Fibroblast of lung (primary cell): Measurements from ENCODE around the gene KIF25. TPM values are rescaled to one million over a fixed set of nuclear protein-coding genes. Genes with fewer than 3 reads are reported as not detected.

Experiments used
- DNase-seq, 2 donors: peaks; one replicate each; pipeline versions ENCODE4 v3.0.0 to v3.0.0-alpha.2; 2010; ENCODE audit warnings: low read depth in 2 of 2
- H2AFZ ChIP-seq: 2 replicates; pipeline ENCODE4 v1.5.1; 2012; ENCODE audit warnings: low read length, control low read depth, inconsistent platforms
- H3K27ac ChIP-seq: 2 replicates; pipeline ENCODE4 v1.5.1; 2011; ENCODE audit warnings: low read length, control low read depth; ENCODE audit not compliant: insufficient read depth
- H3K27me3 ChIP-seq: 2 replicates; pipeline ENCODE4 v1.5.1; 2011; ENCODE audit warnings: mild to moderate bottlenecking, low read length; ENCODE audit not compliant: control insufficient read depth, insufficient read depth
- H3K36me3 ChIP-seq: 2 replicates; pipeline ENCODE4 v1.5.1; 2011; ENCODE audit warnings: low read length; ENCODE audit not compliant: control insufficient read depth, insufficient read depth
- H3K4me1 ChIP-seq: 2 replicates; pipeline ENCODE4 v1.5.1; 2011; ENCODE audit warnings: low read length; ENCODE audit not compliant: control insufficient read depth, insufficient read depth; ENCODE audit errors: extremely low read depth
- H3K4me2 ChIP-seq: 2 replicates; pipeline ENCODE4 v1.5.1; 2011; ENCODE audit warnings: low read length, control low read depth; ENCODE audit not compliant: insufficient read depth; ENCODE audit errors: extremely low read depth
- H3K4me3 ChIP-seq, 4 experiments: fragments of 200-600 bp in 1 of 4; sonication (generic) in 1 of 4; replicated peaks in 1 of 4; 2 replicates each; pipeline ENCODE4 v1.5.1; 2011 to 2016; ENCODE audit warnings: low read length in 4 of 4, low read depth in 3 of 4, mild to moderate bottlenecking in 3 of 4, control low read depth in 2 of 4, inconsistent platforms in 1 of 4, mixed read lengths in 1 of 4; ENCODE audit not compliant: insufficient read depth in 1 of 4; ENCODE audit errors: control extremely low read depth in 1 of 4
- H3K79me2 ChIP-seq: 2 replicates; pipeline ENCODE4 v1.5.1; 2012; ENCODE audit warnings: mild to moderate bottlenecking, low read length, inconsistent platforms; ENCODE audit not compliant: control insufficient read depth, insufficient read depth
- H3K9ac ChIP-seq: 2 replicates; pipeline ENCODE4 v1.5.1; 2011; ENCODE audit warnings: mild to moderate bottlenecking, low read length, control low read depth; ENCODE audit not compliant: insufficient read depth
- H3K9me3 ChIP-seq: 2 replicates; pipeline ENCODE4 v1.5.1; 2012; ENCODE audit warnings: low read depth, low read length; ENCODE audit not compliant: control insufficient read depth, insufficient read depth
- H4K20me1 ChIP-seq: 2 replicates; pipeline ENCODE4 v1.5.1; 2011; ENCODE audit warnings: low read length; ENCODE audit not compliant: control insufficient read depth, insufficient read depth; ENCODE audit errors: extremely low read depth
- CTCF ChIP-seq, 2 donors: IDR thresholded peaks in 1 of 2; conservative IDR thresholded peaks in 1 of 2; 1 replicate in 1 of 2; 2 replicates in 1 of 2; pipeline ENCODE4 v1.5.1; 2011 to 2012; ENCODE audit warnings: low read length in 2 of 2, control low read depth in 1 of 2, inconsistent platforms in 1 of 2, low read depth in 1 of 2, mild to moderate bottlenecking in 1 of 2
- EZH2 ChIP-seq: IDR thresholded peaks from 2 replicates; pipeline ENCODE4 v1.5.1; 2012; ENCODE audit warnings: low read length, control low read depth, mild to moderate bottlenecking; ENCODE audit errors: missing control alignments
- polyA plus RNA-seq, 2 donors: library from polyadenylated mRNA; depleted of rRNA in 1 of 2; stranded (reverse) in 1 of 2; unstranded in 1 of 2; fragments of >200 nt; gene quantifications; 2 replicates each; pipeline ENCODE4 v1.2.1, GENCODE V29; 2011 to 2012; ENCODE audit warnings: missing spikeins in 1 of 2
- total RNA-seq: library from RNA; depleted of rRNA; stranded (reverse); fragments of >200 nt; gene quantifications from 2 replicates; pipeline ENCODE4 v1.2.1, GENCODE V29; 2014

KIF25 gene
- total and polyA plus RNA-seq, 2 donors (not counting 1 experiment from before 2014, with no cell fraction given), result 0.33 TPM; not detected in 1

GRCh38 chr6:168060521-168060931, 63.1 kb downstream of the KIF25 start:
- no peaks in the 10 kb centered on the region for H3K9me3 ChIP-seq
- H4K20me1 ChIP-seq, result no peaks in the 10 kb centered on the region
- H3K4me3 ChIP-seq, result no peak overlapping the region
- DNase-seq, result peak; percentile 48 to 49
- H3K4me2 ChIP-seq, result no peak overlapping the region
- H3K9ac ChIP-seq, result no peak overlapping the region
- TF ChIP-seq EZH2 (no peak), CTCF (conservative IDR thresholded peaks at IDR 0.05 in 1 of 2, IDR thresholded peaks at IDR 0.05 in 1 of 2; ENCODE audit: low read depth in 1 of 2, low read length in 2 of 2) (peak; percentile 33 to 41)
- H2AFZ ChIP-seq, result no peak overlapping the region
- no peaks in the 10 kb centered on the region for H3K36me3 ChIP-seq
- H3K4me1 ChIP-seq, result no peaks in the 10 kb centered on the region
- no peaks in the 10 kb centered on the region for H3K79me2 ChIP-seq
- no peaks in the 10 kb centered on the region for H3K27me3 ChIP-seq
- no peak overlapping the region for H3K27ac ChIP-seq

- H3K4me1 ChIP-seq, result no peaks in the 10 kb centered on the region
- H2AFZ ChIP-seq, result no peak overlapping the region
- no peak overlapping the region for H3K27ac ChIP-seq
- no peaks in the 10 kb centered on the region for H4K20me1 ChIP-seq
- H3K27me3 ChIP-seq, result no peaks in the 10 kb centered on the region
- no peaks in the 10 kb centered on the region for H3K9me3 ChIP-seq
- H3K36me3 ChIP-seq, result no peaks in the 10 kb centered on the region
- H3K4me2 ChIP-seq, result no peak overlapping the region
- H3K4me3 ChIP-seq, result no peak overlapping the region
- DNase-seq, result no peak
- no peak for TF ChIP-seq EZH2
- TF ChIP-seq CTCF (conservative IDR thresholded peaks at IDR 0.05 in 1 of 2, IDR thresholded peaks at IDR 0.05 in 1 of 2; ENCODE audit: low read depth in 1 of 2, low read length in 2 of 2), result no peak
- no peak overlapping the region for H3K9ac ChIP-seq
- no peaks in the 10 kb centered on the region for H3K79me2 ChIP-seq
Measured at GRCh38 chr6:168061269-168062210, 64.1 kb downstream of the KIF25 start.

- H2AFZ ChIP-seq, result no peak overlapping the region
- no peaks in the 10 kb centered on the region for H3K9me3 ChIP-seq
- no peaks in the 10 kb centered on the region for H3K79me2 ChIP-seq
- no peak overlapping the region for H3K4me3 ChIP-seq
- no peak overlapping the region for H3K9ac ChIP-seq
- H3K36me3 ChIP-seq, result no peaks in the 10 kb centered on the region
- H3K4me2 ChIP-seq, result no peak overlapping the region
- no peak for TF ChIP-seq EZH2
- no peak for TF ChIP-seq CTCF (conservative IDR thresholded peaks at IDR 0.05 in 1 of 2, IDR thresholded peaks at IDR 0.05 in 1 of 2; ENCODE audit: low read depth in 1 of 2, low read length in 2 of 2)
- DNase-seq, result no peak
- no peaks in the 10 kb centered on the region for H4K20me1 ChIP-seq
- no peaks in the 10 kb centered on the region for H3K27me3 ChIP-seq
- H3K27ac ChIP-seq, result no peak overlapping the region
- H3K4me1 ChIP-seq, result no peaks in the 10 kb centered on the region
Measured at GRCh38 chr6:168062346-168063289, 65.1 kb downstream of the KIF25 start.
